Measurements from ENCODE around the gene CFAP20. TPM values are rescaled to one million over a fixed set of nuclear protein-coding genes. Genes with fewer than 3 reads are reported as not detected.

Gene CFAP20
- polyA plus RNA-seq (2013): 48.2 and 51.5 TPM in 2 replicates

DNA sequence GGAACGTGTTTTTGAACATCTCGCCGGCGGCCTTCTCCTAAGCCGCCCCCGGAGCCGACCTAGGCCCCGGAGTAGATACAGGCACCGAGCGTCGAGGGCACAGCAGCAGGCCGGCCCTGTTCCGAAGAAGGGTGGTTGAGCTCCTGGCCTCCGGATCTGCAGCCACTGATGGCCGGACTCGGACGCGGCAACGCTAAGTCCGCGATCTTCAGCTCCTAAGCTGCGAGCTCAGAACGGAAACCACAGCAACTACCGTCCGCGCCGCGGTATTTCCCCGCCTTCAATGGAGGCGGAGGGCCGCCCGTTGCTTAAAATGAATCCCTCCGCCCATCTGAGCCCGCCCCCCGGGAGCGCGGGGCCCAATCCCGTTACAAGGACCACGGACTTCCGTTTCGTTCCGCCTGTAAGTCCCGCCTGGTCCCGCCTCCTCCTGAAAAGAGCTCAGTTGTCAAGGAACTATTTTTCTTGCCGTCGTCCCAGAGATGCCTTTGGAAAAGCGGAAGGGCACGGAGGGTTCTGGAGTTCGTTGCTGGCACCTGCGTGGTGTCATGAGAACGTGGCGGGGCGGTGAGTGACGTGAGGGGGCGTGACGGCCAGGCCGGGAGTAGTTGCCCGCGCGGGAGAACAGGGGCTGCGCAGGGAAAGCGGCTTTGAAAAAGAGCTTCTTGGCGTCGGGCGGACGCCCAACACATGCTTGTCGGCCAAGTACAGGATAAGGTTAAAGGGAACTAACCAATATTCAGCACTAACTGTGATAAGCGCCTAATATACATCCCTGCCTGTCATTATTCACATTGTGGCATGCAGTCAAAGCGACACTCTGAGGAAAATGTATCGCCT is at the start of gene CFAP20:
CFAP20 (minus strand) TSS at position 285 of the 840 bp plus-strand sequence; CDS start at position 19, 266 bp downstream.
- Histone ChIP-seq H3K4me2 (ENCODE audit: low read length) (peak within 1 kb of the TSS; percentile 79), H4K12ac (ENCODE audit: low read depth, low read length) (peak within 1 kb of the TSS; percentile 75)
- no CpG with 5 or more reads among the region's 70 CpGs for WGBS (ENCODE audit: extremely low coverage, insufficient coverage, insufficient read length)

DNA sequence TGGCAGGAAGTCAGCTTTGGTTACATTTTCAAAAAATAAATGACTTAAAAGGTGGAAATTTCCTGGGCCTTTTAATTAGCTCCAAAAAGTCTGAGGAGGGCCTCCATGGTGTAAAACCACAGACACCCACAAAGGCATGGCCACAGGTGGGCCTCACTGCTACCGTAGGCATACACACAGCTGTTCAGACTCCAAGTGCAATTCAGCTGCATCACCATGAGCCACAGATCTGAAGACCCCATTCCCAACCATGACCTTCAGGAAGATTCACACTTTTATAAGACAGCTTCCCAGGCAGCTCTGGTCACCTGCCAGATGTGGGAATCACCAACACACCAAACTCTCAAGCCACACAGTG is 48.2 kb upstream of the CFAP20 start:
- H3K27me3 ChIP-seq (ENCODE audit: insufficient read depth, low read length): no peaks in the 10 kb centered on the region
- no peak overlapping the region for H3K23ac ChIP-seq (ENCODE audit: low read length)
- H4K8ac ChIP-seq (ENCODE audit: low read depth, low read length): no peak overlapping the region
- H3K4me3 ChIP-seq (ENCODE audit: low read depth, low read length): no peak overlapping the region
- H2BK120ac ChIP-seq (ENCODE audit: insufficient read depth, low read length, poor library complexity): no peak overlapping the region
- H3K4me1 ChIP-seq (ENCODE audit: control insufficient read depth in 1 of 2, insufficient read depth in 2 of 2, low read length in 2 of 2): no peaks in the 10 kb centered on the region
- H2AFZ ChIP-seq (ENCODE audit: insufficient read depth, low read length, poor library complexity): no peak overlapping the region
- no peak overlapping the region for H3K18ac ChIP-seq (ENCODE audit: low read length)
- H2AK5ac ChIP-seq (ENCODE audit: low read length): no peak overlapping the region
- no peak overlapping the region for H4K91ac ChIP-seq (ENCODE audit: low read depth, low read length)
- no peaks in the 10 kb centered on the region for H3K79me2 ChIP-seq (ENCODE audit: control insufficient read depth, insufficient read depth, low read length, poor library complexity)
- no peak overlapping the region for H2BK12ac ChIP-seq (ENCODE audit: low read length)
- no peaks in the 10 kb centered on the region for H3K79me1 ChIP-seq (ENCODE audit: low read length)
- no peak overlapping the region for H3K27ac ChIP-seq (ENCODE audit: low read depth, low read length)
- no peak for DNase-seq
- H3K36me3 ChIP-seq (ENCODE audit: control insufficient read depth in 1 of 2, insufficient read depth in 2 of 2, low read length in 2 of 2): peaks cover 18 to 32% of the 10 kb centered on the region in 2 experiments
- no peak overlapping the region for H3K14ac ChIP-seq (ENCODE audit: low read length)
- WGBS (ENCODE audit: extremely low coverage, insufficient coverage, insufficient read length): no CpG with 5 or more reads among the region's 1 CpG
- H3K4ac ChIP-seq (ENCODE audit: low read depth, low read length): no peak overlapping the region
- no peak overlapping the region for H3K9ac ChIP-seq (ENCODE audit: low read length)
- H3K4me2 ChIP-seq (ENCODE audit: low read length): no peak overlapping the region
- H4K12ac ChIP-seq (ENCODE audit: low read depth, low read length): no peak overlapping the region
- H3K9me3 ChIP-seq (ENCODE audit: insufficient read depth, low read depth, low read length): no peaks in the 10 kb centered on the region
- no peak overlapping the region for H2BK5ac ChIP-seq (ENCODE audit: low read depth, low read length, poor library complexity)

More for the DNA sequence above, at the start of gene CFAP20:
- H3K4ac ChIP-seq (ENCODE audit: low read depth, low read length): peak within 1 kb of the TSS; percentile 86
- peak within 1 kb of the TSS; percentile 73 for H2BK120ac ChIP-seq (ENCODE audit: insufficient read depth, low read length, poor library complexity)
- no peaks in the 10 kb centered on the region for H3K36me3 ChIP-seq (ENCODE audit: control insufficient read depth in 1 of 2, insufficient read depth in 2 of 2, low read length in 2 of 2)
- H3K4me1 ChIP-seq (ENCODE audit: control insufficient read depth in 1 of 2, insufficient read depth in 2 of 2, low read length in 2 of 2): peaks cover 3 to 5% of the 10 kb centered on the region in 2 experiments
- H3K23ac ChIP-seq (ENCODE audit: low read length): no peak within 1 kb of the TSS
- H3K27me3 ChIP-seq (ENCODE audit: insufficient read depth, low read length): no peaks in the 10 kb centered on the region
- H2BK12ac ChIP-seq (ENCODE audit: low read length): no peak within 1 kb of the TSS
- H3K27ac ChIP-seq (ENCODE audit: low read depth, low read length): peak within 1 kb of the TSS; percentile 75
- H3K9me3 ChIP-seq (ENCODE audit: insufficient read depth, low read depth, low read length): peaks cover 1% of the 10 kb centered on the region
- H2BK5ac ChIP-seq (ENCODE audit: low read depth, low read length, poor library complexity): peak within 1 kb of the TSS; percentile 71
- H4K8ac ChIP-seq (ENCODE audit: low read depth, low read length): peak within 1 kb of the TSS; percentile 82
- H2AFZ ChIP-seq (ENCODE audit: insufficient read depth, low read length, poor library complexity): peak within 1 kb of the TSS; percentile 80
- peak within 1 kb of the TSS; percentile 78 for H3K9ac ChIP-seq (ENCODE audit: low read length)
- H3K18ac ChIP-seq (ENCODE audit: low read length): peak within 1 kb of the TSS; percentile 80
- H3K4me3 ChIP-seq (ENCODE audit: low read depth, low read length): peak within 1 kb of the TSS; percentile 88
- peak within 1 kb of the TSS; percentile 24 for H2AK5ac ChIP-seq (ENCODE audit: low read length)
- peaks cover 3% of the 10 kb centered on the region for H3K79me1 ChIP-seq (ENCODE audit: low read length)
- peak; percentile 100 for DNase-seq
- H3K79me2 ChIP-seq (ENCODE audit: control insufficient read depth, insufficient read depth, low read length, poor library complexity): peaks cover 6% of the 10 kb centered on the region
- H3K14ac ChIP-seq (ENCODE audit: low read length): peak within 1 kb of the TSS; percentile 79
- peak within 1 kb of the TSS; percentile 71 for H4K91ac ChIP-seq (ENCODE audit: low read depth, low read length)

DNA sequence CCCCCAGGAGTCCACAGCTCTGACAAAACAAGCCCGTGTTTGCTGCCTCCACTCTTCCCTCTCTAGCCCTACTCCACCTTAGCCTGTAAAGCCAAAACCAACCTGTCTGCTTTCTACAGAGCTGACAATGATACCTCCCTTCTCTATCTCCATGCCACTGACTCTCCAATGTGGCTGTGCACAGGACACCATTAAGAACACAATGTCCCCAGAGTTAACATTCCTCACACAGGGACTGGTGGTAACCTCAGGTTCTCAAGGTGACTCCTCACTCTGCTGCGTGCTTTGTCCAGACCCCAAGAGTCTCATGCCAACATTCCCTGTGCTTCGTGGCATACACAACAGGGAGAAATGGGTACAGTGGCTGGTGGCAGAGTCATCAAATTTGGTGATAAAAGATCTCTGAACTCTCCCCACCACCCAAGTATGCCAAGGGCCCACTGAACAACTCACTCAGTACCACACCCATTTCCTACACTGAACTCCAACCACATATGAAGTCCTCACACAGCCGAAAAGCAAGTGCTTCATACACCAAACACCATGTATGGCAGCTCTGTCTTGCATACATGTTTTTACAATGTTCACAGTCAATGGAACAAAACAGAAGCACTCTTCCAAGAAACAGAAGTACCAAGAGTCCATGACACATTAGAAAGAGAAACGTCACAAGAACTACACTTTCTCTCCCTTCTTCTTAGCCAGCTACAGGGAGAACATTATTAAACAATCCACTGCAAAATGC is 47.6 kb upstream of the CFAP20 start:
- no peaks in the 10 kb centered on the region for H3K9me3 ChIP-seq (ENCODE audit: insufficient read depth, low read depth, low read length)
- no peak overlapping the region for H3K4me2 ChIP-seq (ENCODE audit: low read length)
- H3K23ac ChIP-seq (ENCODE audit: low read length): no peak overlapping the region

DNA sequence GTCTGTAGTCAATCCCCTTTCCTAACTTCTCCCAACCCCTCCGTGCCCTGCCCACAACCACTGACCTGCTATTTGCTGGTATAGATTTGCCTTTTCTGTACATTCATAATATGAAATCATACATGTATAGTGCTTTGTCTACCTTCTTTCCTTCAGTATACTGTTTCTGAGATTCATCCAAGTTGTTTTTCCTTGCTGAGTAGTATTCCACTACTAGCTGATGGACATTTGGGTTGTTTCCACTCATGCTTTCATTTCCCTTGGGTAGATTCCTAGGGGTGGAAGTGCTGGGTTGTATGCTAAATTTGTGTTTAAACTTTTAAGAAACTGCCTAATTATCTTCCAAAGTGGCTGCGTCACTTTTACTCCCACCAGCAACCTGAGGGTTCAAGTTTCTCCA is 41.0 kb upstream of the CFAP20 start:
- no peak overlapping the region for H3K4me2 ChIP-seq (ENCODE audit: low read length)
- DNase-seq: no peak
- no peak overlapping the region for H3K9ac ChIP-seq (ENCODE audit: low read length)
- no peak overlapping the region for H2BK5ac ChIP-seq (ENCODE audit: low read depth, low read length, poor library complexity)
- WGBS (ENCODE audit: extremely low coverage, insufficient coverage, insufficient read length): no CpG with 5 or more reads among the region's 2 CpGs
- H3K27ac ChIP-seq (ENCODE audit: low read depth, low read length): no peak overlapping the region
- no peaks in the 10 kb centered on the region for H3K79me1 ChIP-seq (ENCODE audit: low read length)
- H2AFZ ChIP-seq (ENCODE audit: insufficient read depth, low read length, poor library complexity): no peak overlapping the region
- no peak overlapping the region for H3K4ac ChIP-seq (ENCODE audit: low read depth, low read length)
- H2AK5ac ChIP-seq (ENCODE audit: low read length): no peak overlapping the region
- peaks cover 21 to 54% of the 10 kb centered on the region in 2 experiments for H3K36me3 ChIP-seq (ENCODE audit: control insufficient read depth in 1 of 2, insufficient read depth in 2 of 2, low read length in 2 of 2)
- H4K12ac ChIP-seq (ENCODE audit: low read depth, low read length): no peak overlapping the region
- no peak overlapping the region for H4K91ac ChIP-seq (ENCODE audit: low read depth, low read length)
- no peak overlapping the region for H3K23ac ChIP-seq (ENCODE audit: low read length)
- no peak overlapping the region for H2BK12ac ChIP-seq (ENCODE audit: low read length)
- H3K27me3 ChIP-seq (ENCODE audit: insufficient read depth, low read length): no peaks in the 10 kb centered on the region
- no peak overlapping the region for H4K8ac ChIP-seq (ENCODE audit: low read depth, low read length)
- no peaks in the 10 kb centered on the region for H3K9me3 ChIP-seq (ENCODE audit: insufficient read depth, low read depth, low read length)
- H2BK120ac ChIP-seq (ENCODE audit: insufficient read depth, low read length, poor library complexity): no peak overlapping the region
- H3K4me3 ChIP-seq (ENCODE audit: low read depth, low read length): no peak overlapping the region
- no peaks in the 10 kb centered on the region for H3K4me1 ChIP-seq (ENCODE audit: control insufficient read depth in 1 of 2, insufficient read depth in 2 of 2, low read length in 2 of 2)
- H3K14ac ChIP-seq (ENCODE audit: low read length): no peak overlapping the region
- H3K18ac ChIP-seq (ENCODE audit: low read length): no peak overlapping the region
- no peaks in the 10 kb centered on the region for H3K79me2 ChIP-seq (ENCODE audit: control insufficient read depth, insufficient read depth, low read length, poor library complexity)

More for the DNA sequence above, 47.6 kb upstream of the CFAP20 start:
- Histone ChIP-seq H4K8ac (ENCODE audit: low read depth, low read length) (no peak overlapping the region), H2BK120ac (ENCODE audit: insufficient read depth, low read length, poor library complexity) (no peak overlapping the region), H3K79me2 (ENCODE audit: control insufficient read depth, insufficient read depth, low read length, poor library complexity) (no peaks in the 10 kb centered on the region), H3K36me3 (ENCODE audit: control insufficient read depth in 1 of 2, insufficient read depth in 2 of 2, low read length in 2 of 2) (peaks cover 17 to 34% of the 10 kb centered on the region in 2 experiments), H4K12ac (ENCODE audit: low read depth, low read length) (no peak overlapping the region), H3K14ac (ENCODE audit: low read length) (no peak overlapping the region), H3K27me3 (ENCODE audit: insufficient read depth, low read length) (no peaks in the 10 kb centered on the region), H4K91ac (ENCODE audit: low read depth, low read length) (no peak overlapping the region), H2AFZ (ENCODE audit: insufficient read depth, low read length, poor library complexity) (no peak overlapping the region), H3K79me1 (ENCODE audit: low read length) (no peaks in the 10 kb centered on the region), H2BK12ac (ENCODE audit: low read length) (no peak overlapping the region), H3K4me1 (ENCODE audit: control insufficient read depth in 1 of 2, insufficient read depth in 2 of 2, low read length in 2 of 2) (no peaks in the 10 kb centered on the region), H3K4ac (ENCODE audit: low read depth, low read length) (no peak overlapping the region), H3K9ac (ENCODE audit: low read length) (no peak overlapping the region), H2BK5ac (ENCODE audit: low read depth, low read length, poor library complexity) (no peak overlapping the region), H3K18ac (ENCODE audit: low read length) (no peak overlapping the region), H3K4me3 (ENCODE audit: low read depth, low read length) (no peak overlapping the region), H2AK5ac (ENCODE audit: low read length) (no peak overlapping the region), H3K27ac (ENCODE audit: low read depth, low read length) (no peak overlapping the region)
- DNase-seq: no peak
- WGBS (ENCODE audit: extremely low coverage, insufficient coverage, insufficient read length): no CpG with 5 or more reads among the region's 5 CpGs
